ENCODE measurements around the gene KAT2A. TPM values are rescaled to one million over a fixed set of nuclear protein-coding genes. Genes with fewer than 3 reads are reported as not detected.
A peak's percentile ranks its signal among the peaks of the same experiment; 100 is the strongest.

KAT2A gene
- total RNA-seq, 4 donors from 2014 or later: 13.8 to 31.1 (median 21.8) TPM

DNA sequence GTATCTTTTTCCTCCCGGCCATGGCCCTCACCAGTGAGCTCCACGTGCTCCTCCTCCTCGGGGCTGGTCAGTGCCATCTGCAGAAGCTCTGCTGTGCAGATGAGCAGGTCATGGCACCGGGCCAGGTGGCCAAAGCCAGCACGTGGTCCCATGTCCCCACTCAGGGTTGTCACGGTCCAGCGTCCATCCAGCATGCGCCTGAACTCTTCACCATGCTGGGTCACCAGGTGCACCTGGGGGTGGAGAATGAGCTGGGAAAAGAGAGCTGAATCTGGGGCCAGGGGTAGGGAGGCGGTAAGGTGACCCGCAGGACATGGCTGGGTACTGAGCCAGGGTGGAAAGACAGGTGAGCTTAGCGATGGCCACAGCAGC is 9.9 kb downstream of the KAT2A start:
- no peak for DNase-seq (ENCODE audit: extremely low spot score)
- peak overlapping the region; percentile 87 to 94 (median 90) for H3K27ac ChIP-seq (replicated peaks in 1 of 4)
- no peaks in the 10 kb centered on the region for H3K9me3 ChIP-seq
- H3K27me3 ChIP-seq: no peaks in the 10 kb centered on the region
- 90% methylated on average over 6 of the region's 11 CpGs for WGBS
- TF ChIP-seq EP300 (IDR thresholded peaks at IDR 0.05) (no peak), POLR2AphosphoS5 (IDR thresholded peaks at IDR 0.05) (no peak), POLR2A (IDR thresholded peaks at IDR 0.05; ENCODE audit: low read depth) (no peak)
- TF ChIP-seq, protein P1, sequence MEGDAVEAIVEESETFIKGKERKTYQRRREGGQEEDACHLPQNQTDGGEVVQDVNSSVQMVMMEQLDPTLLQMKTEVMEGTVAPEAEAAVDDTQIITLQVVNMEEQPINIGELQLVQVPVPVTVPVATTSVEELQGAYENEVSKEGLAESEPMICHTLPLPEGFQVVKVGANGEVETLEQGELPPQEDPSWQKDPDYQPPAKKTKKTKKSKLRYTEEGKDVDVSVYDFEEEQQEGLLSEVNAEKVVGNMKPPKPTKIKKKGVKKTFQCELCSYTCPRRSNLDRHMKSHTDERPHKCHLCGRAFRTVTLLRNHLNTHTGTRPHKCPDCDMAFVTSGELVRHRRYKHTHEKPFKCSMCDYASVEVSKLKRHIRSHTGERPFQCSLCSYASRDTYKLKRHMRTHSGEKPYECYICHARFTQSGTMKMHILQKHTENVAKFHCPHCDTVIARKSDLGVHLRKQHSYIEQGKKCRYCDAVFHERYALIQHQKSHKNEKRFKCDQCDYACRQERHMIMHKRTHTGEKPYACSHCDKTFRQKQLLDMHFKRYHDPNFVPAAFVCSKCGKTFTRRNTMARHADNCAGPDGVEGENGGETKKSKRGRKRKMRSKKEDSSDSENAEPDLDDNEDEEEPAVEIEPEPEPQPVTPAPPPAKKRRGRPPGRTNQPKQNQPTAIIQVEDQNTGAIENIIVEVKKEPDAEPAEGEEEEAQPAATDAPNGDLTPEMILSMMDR (IDR thresholded peaks at IDR 0.05): no peak
- peaks cover 0 to 62% (median 40%) of the 10 kb centered on the region in 4 donors for H3K36me3 ChIP-seq
- intact Hi-C loops (cut with DNase I): no loop called here
- H3K4me3 ChIP-seq: peak overlapping the region; percentile 60 to 71 (median 66)
- H3K4me1 ChIP-seq: peaks cover 19 to 46% (median 36%) of the 10 kb centered on the region in 4 donors

DNA sequence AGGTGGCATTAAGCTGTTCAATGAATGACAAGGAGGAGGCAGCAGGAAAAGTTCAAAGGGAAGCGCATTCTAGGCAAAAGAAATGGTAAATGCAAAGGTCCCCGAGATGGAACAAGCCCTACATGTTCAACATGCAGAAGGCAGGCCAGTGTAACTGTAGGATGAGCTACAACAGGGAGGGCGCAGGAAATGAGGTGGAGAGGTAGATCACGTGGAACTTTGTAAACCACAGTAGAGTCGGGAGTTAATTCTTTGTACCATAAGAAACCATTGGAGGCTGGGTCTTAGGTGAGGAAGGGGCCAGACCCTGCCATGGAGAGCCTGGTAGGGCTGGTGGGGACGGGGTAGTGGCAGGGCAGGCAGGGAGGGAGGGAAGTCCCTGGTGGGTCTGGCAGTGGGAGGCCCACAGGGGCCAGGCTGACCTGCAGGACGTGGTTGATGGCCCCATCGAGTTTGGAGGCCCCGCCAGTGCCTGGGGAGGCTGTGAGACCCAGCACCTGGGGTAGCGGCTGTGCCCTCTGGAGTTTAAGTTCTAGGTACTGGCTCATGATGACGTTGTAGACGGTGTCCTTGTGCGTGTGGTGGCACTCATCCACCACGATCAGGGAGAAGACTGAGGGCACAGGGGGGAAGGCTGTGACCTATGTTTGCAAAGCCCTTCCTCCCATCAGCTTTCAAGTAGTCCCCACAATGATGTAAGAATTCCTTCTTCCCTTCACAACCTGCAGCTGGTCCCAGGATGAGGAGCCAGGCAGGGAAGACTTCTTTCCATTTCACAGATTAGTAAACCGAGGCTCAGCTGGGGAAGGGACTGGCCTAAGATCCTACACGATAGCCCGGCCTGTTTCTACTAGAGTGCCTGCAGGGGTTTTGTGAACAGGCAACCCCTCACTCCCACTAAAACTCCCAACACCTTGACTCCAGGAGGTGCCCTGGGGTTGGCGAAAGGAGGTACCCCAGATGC is 10.6 kb downstream of the KAT2A start:
- H3K27me3 ChIP-seq: no peaks in the 10 kb centered on the region
- 74% methylated on average over 11 of the region's 18 CpGs for whole genome bisulfite sequencing
- TF ChIP-seq, protein P1 (IDR thresholded peaks at IDR 0.05): no peak
- TF ChIP-seq POLR2AphosphoS5 (IDR thresholded peaks at IDR 0.05) (no peak), EP300 (IDR thresholded peaks at IDR 0.05) (no peak), POLR2A (IDR thresholded peaks at IDR 0.05; ENCODE audit: low read depth) (no peak)
- DNase-seq (ENCODE audit: extremely low spot score): no peak
- H3K4me1 ChIP-seq: peaks cover 19 to 46% (median 35%) of the 10 kb centered on the region in 4 donors
- peaks cover 0 to 61% (median 42%) of the 10 kb centered on the region in 4 donors for H3K36me3 ChIP-seq
- H3K4me3 ChIP-seq: no peak overlapping the region
- no peaks in the 10 kb centered on the region for H3K9me3 ChIP-seq
- intact Hi-C loops (cut with DNase I): no loop called here
- H3K27ac ChIP-seq (replicated peaks in 1 of 4): peak overlapping the region in 3 of 4 donors; percentile 87 to 94 (median 94)

DNA sequence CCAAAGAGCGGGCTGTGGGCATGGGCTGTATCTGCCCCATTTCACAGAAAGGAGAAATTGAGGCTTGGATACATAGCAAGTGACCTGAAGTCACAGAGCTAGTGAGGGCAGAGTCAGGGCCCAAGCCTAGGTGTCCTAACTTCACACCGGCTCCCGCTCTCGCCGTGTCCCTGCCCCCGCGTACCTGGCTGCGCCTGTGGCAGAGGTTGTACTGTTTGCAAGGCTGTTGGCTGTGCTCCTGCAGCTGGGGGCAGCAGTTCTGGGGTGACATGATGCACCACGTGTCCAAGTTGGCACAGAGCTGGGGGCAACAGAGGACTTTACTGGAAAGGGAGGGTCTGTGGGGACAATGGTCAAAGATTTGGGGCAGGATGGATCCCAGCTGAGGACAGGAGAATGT is 12.1 kb downstream of the KAT2A start:
- Histone ChIP-seq H3K27ac (replicated peaks in 1 of 4) (no peak overlapping the region), H3K4me1 (peaks cover 19 to 45% (median 35%) of the 10 kb centered on the region in 4 donors), H3K4me3 (no peak overlapping the region), H3K36me3 (peaks cover 4 to 63% (median 41%) of the 10 kb centered on the region in 4 donors), H3K9me3 (no peaks in the 10 kb centered on the region), H3K27me3 (no peaks in the 10 kb centered on the region)
- TF ChIP-seq EP300 (IDR thresholded peaks at IDR 0.05) (no peak), POLR2AphosphoS5 (IDR thresholded peaks at IDR 0.05) (no peak), POLR2A (IDR thresholded peaks at IDR 0.05; ENCODE audit: low read depth) (no peak)
- TF ChIP-seq, protein P1 (IDR thresholded peaks at IDR 0.05): no peak
- intact Hi-C loops (cut with DNase I): no loop called here
- DNase-seq (ENCODE audit: extremely low spot score): no peak
- 70% methylated on average over 2 of the region's 9 CpGs for WGBS

DNA sequence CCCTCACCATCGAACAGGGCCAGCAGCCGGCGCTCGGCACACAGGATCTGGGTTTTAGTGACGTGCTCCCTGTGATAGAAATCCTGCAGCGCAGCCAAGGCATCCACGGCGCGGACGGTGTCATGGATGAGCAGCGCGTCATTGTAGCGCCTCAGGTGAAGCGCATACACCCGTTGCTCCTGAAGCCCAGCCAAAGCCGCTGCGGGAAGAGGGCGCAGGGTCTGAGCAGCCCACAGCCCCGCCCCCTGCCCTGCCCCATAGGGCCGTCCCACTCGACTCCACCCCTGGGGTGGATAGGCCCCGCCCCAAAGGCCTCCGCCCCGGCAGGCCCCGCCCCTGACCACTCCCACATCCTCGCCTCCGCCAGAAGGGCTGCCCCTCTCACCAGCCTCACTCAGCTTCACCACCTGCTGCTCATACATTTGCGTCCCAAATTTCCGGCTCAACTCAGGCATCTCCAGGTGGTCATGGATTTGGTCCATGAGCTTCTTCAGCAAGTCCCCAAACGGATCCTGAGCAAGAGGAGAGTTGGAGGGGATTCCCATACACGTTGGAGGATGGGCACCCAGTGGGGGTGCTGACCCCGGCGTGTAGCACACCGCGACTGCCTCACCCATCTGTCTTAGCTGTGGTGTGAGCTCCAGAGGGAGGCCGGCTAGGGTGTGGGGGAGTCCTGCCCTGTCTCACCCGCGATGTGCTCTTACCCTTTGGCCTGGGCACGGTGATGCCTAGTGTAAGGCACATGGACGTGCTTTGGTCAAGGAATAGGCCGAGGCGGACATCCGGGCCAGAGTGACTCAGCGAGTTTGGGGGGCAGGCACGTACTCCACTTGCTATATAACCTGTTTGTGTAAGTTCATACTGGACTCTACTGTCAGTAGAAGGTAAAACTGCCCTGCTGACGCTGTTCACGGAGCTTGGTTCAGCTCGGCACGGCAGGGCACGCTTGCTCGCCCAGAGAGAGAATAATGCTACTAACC is 13.3 kb downstream of the KAT2A start:
- Histone ChIP-seq H3K27ac (replicated peaks in 1 of 4) (no peak overlapping the region), H3K9me3 (no peaks in the 10 kb centered on the region), H3K4me3 (peak overlapping the region; percentile 3 to 50 (median 36)), H3K27me3 (no peaks in the 10 kb centered on the region), H3K4me1 (peaks cover 15 to 33% (median 28%) of the 10 kb centered on the region in 4 donors), H3K36me3 (peaks cover 9 to 64% (median 35%) of the 10 kb centered on the region in 4 donors)
- no peak for DNase-seq (ENCODE audit: extremely low spot score)
- 63% methylated on average over 35 of the region's 51 CpGs for WGBS
- TF ChIP-seq, protein P1 (IDR thresholded peaks at IDR 0.05): no peak
- TF ChIP-seq POLR2A (IDR thresholded peaks at IDR 0.05; ENCODE audit: low read depth): no peak
- no peak for TF ChIP-seq POLR2AphosphoS5 (IDR thresholded peaks at IDR 0.05)
- no peak for TF ChIP-seq EP300 (IDR thresholded peaks at IDR 0.05)
- intact Hi-C loops (cut with DNase I): no loop called here
